Measurements from ENCODE around the gene TMEM94. TPM values are rescaled to one million over a fixed set of nuclear protein-coding genes. Genes with fewer than 3 reads are reported as not detected.
"Not testable (repeated sequence)": the region's sequence is repeated elsewhere in the genome, so short reads cannot be mapped to it uniquely, and the experiment has no call there.

TMEM94 gene
- total and polyA plus RNA-seq, 2 of the 13 experiments (the other 11 are each of a cell fraction or from before 2014, with no cell fraction given), result 32.6 to 134 TPM

GRCh38 chr17:75434433-75434832 lies 22.0 kb upstream of the TMEM94 start:
- POLR2A ChIA-PET, result interaction anchor here (1.2 kb wide), 1 partner anchor 92 kb away, joined by 3 read pairs; no protein-coding TSS in a partner anchor
- CTCF ChIA-PET (ENCODE audit: low intra/inter-chr PET ratio, low total read pairs), result not testable (repeated sequence)

More at GRCh38 chr17:75434433-75434832, 22.0 kb upstream of the TMEM94 start:
- H3K27me3 ChIP-seq (ENCODE audit: control insufficient read depth in 1 of 2, insufficient read depth in 2 of 2, low read length in 2 of 2); intact Hi-C loops (cut with micrococcal nuclease; ENCODE audit: unreplicated experiment); FAIRE-seq; DNase-seq (ENCODE audit: low spot score); ATAC-seq; H3K9ac ChIP-seq (ENCODE audit: insufficient read depth, low read depth, low read length); BruUV-seq (replicated peaks); H3K79me2 ChIP-seq (ENCODE audit: insufficient read depth, low read length); H3K4me2 ChIP-seq (ENCODE audit: low read depth, low read length); H3K4me3 ChIP-seq (replicated peaks in 1 of 3; ENCODE audit: insufficient read depth in 1 of 3, low read depth in 2 of 3, low read length in 3 of 3); H4K20me1 ChIP-seq (ENCODE audit: insufficient read depth, low read length); H3K9me3 ChIP-seq (ENCODE audit: low read length); H2AFZ ChIP-seq (ENCODE audit: low read length); H3K36me3 ChIP-seq (replicated peaks in 1 of 2; ENCODE audit: control insufficient read depth in 1 of 2, insufficient read depth in 2 of 2, low read length in 2 of 2); H3K27ac ChIP-seq (ENCODE audit: extremely low read length, insufficient read depth, low read length): not testable (repeated sequence)
- TF ChIP-seq CEBPG (CRISPR knock-in tag; IDR thresholded peaks at IDR 0.05) (peak; percentile 57; the same call in 1 of the 2 replicates), GFI1 (CRISPR knock-in tag; IDR thresholded peaks at IDR 0.05; ENCODE audit: borderline replicate concordance) (0 out of 2 replicates have a peak, but pooled peaks have one; percentile 6), ARID5B (CRISPR knock-in tag; IDR thresholded peaks at IDR 0.05) (peak; percentile 14; the same call in 1 of the 2 replicates)
- 65% methylated on average over 6 of the region's 6 CpGs for WGBS (ENCODE audit: low lambda C conversion rate)
- in situ Hi-C loops (cut with HindIII; ENCODE audit: extremely low pct_ligation_motif_present, low pct_unique_long_range_greater_than_20kb), result loop anchor here (5.0 kb wide), 1 partner anchor 53 kb away; no protein-coding TSS in a partner anchor
- peaks cover 68% of the 10 kb centered on the region for H3K4me1 ChIP-seq (ENCODE audit: insufficient read depth, low read length)

Measured in HepG2 (cell line).